OCI-M2 (cell line): ENCODE results near the gene C11orf24.
"Not testable (repeated sequence)": the region's sequence is repeated elsewhere in the genome, so short reads cannot be mapped to it uniquely, and the experiment has no call there.

ENCODE experiments used
- DNase-seq: peaks from one replicate; lab custom pipeline; 2025; ENCODE audit not compliant: unreplicated experiment; lab: John Stamatoyannopoulos, UW

The C11orf24 gene

DNA sequence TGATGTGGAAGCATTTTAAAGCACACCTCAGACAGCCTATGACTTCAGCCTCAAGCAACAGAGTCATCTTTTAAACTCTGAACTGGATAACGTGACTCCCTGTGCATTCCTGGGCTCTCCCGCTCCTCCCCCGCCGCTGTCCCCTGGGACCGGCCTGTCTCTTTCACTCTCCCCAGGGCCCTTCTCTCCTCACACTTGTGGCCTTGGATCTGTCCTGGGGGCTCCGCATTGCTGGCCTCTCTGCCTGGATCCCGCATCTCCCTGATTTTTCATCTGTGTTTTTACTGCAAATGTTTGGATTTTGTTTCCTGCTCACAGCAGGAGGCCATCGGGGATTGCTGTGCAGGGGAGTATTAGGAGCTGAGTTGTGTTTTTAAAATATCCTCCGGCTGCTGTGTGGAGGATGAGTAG is 15.4 kb downstream of the C11orf24 start:
- no peak for DNase-seq

GRCh38 chr11:68255526-68255925 is 16.2 kb downstream of the C11orf24 start:
- DNase-seq: no peak

DNA sequence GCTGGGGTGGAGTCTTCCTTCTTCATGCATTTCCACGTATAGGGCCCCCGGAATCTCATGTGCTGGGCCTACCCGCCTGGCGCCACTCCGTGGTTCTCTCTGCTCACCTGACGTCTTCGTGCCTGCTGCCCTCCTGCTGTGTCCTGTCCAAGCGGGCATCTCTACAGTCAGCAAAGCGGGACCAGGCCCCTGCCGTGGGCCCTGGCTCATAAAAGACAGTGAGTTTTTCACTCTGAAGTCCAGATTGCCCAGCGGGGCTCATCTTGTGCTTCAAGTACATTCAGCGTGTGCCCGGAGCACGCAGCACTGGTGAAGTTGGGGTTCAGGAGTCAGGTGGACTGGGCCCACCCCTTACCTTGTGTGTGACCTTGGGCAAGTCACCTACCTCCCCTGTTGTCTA is 17.4 kb downstream of the C11orf24 start:
- no peak for DNase-seq

DNA sequence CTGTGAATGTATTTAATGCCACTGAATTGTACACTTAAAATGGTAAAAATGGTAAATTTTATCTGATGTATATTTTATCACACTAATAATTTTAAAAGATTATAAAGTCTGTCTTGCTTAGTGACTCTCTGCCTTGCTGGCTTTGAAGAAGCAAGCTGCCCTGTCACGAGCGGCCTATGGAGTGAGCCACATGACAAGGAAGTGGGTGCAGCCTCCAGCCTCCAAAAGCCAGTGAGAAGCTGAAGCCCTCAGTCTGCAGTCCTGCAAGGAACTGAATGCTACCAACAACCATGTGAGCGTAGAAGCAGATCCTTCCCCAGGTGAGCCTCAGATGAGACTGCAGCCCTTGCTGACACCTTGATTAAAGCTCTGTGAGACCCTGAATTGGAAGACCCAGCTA is 20.0 kb downstream of the C11orf24 start:
- no peak for DNase-seq

GRCh38 chr11:68244912-68245311 is 26.9 kb downstream of the C11orf24 start:
- not testable (repeated sequence) for DNase-seq

- DNase-seq: not testable (repeated sequence)
These were observed 27.9 kb downstream of the C11orf24 start for GRCh38 chr11:68243847-68244246.

GRCh38 chr11:68242616-68243015 is 29.2 kb downstream of the C11orf24 start:
- no peak for DNase-seq

DNA sequence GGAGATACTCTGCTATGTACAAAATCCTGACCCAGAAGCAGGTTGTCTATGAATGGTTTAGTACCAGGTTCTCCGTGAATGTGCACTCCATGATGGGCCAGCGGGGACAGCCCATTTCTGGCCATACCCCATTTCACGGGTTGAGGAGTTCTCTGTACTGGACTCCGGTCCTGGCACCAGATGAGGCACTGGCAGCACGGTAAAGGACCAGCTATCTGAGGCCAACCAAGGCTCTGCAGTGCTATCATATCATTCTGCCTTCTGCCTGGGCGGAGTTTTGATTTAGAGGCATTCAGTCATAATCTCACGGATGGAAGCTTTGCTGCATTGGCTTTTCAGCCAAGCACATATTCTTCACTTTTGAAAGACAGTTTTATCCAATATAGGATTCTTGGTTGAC is 40.2 kb downstream of the C11orf24 start:
- no peak for DNase-seq

DNA sequence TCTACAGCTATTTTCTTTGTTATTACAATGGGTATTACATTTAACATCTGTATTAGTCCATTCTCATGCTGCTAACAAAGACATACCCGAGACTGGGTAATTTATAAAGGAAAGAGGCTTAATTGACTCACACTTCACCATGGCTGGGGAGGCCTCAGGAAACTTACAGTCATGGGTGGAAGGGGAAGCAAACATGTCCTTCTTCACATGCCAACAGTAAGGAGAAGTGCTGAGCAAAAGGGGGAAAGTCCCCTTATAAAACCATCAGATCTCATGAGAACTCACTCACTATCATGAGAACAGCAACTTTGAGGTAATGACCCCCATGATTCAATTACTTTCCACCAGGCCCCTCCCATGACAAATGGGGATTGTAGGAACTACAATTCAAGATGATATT is 42.2 kb downstream of the C11orf24 start:
- DNase-seq: no peak

- no peak for DNase-seq
These were observed 45.4 kb downstream of the C11orf24 start for GRCh38 chr11:68226421-68226820.

GRCh38 chr11:68224606-68225005 is 47.2 kb downstream of the C11orf24 start:
- no peak for DNase-seq

GRCh38 chr11:68223275-68223674 is 48.5 kb downstream of the C11orf24 start:
- DNase-seq: no peak

GRCh38 chr11:68221406-68221805 is 50.4 kb downstream of the C11orf24 start:
- DNase-seq: no peak

- no peak for DNase-seq
These were observed 55.4 kb downstream of the C11orf24 start for GRCh38 chr11:68216171-68216938.

DNA sequence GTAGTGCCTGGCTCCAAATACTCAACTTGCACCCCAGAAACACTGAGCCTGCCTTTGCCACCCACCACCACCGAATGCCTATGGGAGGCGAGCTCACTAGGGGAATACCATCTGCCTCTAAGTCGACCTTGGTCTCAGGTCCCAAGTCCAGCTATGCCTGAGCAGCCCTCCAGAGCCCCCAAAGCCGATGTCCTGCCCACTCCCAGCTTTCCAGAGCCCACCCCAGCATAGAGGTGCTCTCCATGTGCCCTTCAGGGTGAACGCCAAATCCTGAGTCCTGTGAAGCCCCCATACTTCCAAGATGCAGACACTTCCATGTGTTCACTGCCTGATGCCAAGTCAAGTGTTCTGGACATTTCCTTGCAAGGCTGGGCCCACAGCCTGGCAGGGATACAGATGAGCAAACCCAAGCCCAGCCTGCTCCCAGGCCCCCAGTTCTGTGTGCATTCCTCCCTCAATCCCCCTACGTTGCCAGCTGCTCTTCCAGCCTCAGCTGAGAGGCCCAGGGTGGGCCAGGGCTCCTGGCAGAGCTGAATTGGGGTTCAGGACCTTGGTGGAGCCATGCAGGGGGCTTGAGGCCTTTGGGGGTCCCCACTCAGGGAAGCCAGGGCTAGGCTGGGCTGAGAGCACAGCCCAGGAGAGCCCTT is 56.1 kb downstream of the C11orf24 start:
- no peak for DNase-seq

DNA sequence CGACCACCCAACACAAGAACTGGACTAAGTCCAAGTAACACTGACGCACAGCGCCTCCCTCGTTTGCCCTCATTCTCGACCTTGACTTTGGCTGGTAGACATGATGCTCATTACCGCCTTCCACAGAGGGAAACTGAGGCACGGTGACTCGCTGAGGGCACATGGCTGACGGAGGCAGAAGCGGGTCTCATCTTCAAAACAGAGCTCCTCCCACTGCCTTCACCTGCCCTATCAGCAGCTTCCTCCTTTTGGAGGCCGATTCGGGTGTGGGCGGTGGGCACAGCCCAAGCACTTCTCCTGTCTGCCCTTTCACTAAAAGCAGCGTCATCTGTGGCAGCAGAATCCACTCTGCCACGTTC is 56.7 kb downstream of the C11orf24 start:
- no peak for DNase-seq

DNA sequence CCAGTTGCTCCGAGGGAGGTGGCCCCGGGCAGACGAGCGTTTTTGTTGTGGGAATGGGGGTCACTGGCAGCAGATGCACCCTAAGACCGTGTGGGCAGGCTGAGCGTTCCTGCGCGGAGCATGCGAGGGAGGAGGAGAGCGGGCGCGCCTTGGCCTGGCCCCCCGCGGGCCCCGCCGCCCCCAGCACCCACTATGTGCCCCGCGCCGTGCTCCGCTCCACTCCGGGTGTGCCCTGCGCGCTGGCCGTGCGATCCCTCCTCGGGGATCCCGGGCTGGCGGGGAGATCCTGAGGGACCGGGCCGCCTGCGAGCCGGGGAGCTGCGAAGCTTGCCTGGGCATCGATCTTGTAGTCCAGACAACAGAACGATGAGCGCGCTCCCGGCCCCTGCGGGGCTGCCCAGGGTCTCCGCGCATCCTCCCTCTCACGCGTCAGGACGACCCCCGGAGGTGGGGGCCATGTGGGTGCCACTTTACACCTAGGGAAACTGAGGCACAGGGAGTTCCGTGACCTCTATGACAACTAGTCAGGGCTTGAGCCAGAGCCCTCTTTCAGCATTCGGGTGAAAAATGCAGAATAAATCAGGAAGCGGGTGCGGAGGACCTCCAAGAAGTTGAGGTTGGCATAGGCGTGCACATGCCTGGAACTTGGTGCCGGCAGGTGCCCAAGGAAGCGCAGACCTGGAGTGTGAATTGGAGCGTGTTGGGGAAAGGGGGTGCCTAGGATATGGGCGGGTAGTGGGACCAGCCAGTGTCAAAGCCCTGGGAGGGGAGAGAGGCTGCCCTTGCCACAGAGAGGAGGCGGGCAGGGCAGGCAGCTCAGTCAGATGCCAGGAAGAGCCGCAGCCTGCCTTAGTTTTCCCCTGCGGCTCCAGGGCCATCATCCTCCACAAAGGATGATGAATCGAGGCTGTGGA is 57.3 kb downstream of the C11orf24 start:
- DNase-seq: no peak

DNA sequence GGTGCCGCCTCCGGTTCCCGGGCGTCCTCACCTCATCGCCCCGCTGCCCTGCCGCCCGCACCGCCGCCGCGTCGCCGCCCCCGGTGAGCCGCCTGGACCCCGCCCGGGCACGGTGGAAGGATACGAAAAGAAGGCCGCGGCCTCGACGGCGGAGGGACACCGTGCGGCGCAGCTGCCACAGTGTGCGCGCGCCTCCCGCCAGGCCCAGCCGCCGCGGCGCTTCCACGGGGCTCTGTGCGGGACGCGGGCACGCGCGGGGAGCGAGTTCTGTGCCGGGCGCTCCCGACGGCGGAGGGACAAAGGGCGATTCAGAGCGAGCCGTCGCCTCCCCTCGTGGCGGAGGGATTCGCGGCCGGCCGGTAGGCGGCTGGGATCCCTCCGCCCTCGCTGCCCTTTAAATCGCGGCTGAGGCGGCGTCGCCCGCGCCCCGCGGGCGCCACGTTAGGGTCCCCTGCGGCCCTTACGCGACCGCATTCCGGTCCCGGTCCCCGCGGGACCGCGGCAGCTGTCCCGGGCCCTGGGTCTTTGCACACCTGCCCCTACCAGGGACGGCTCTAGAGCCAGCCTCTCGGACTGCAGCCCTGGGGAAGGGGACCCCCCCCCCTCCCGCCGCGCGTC is 58.1 kb downstream of the C11orf24 start:
- DNase-seq: peak; percentile 12

GRCh38 chr11:68213135-68213515 is 58.6 kb downstream of the C11orf24 start, which contains the start of gene KMT5B:
TSS of gene KMT5B (minus strand) at chr11:68213296. CDS start at chr11:68190076, 23,220 bp downstream.
- no peak for DNase-seq

- DNase-seq: no peak
These were observed 59.2 kb downstream of the C11orf24 start for GRCh38 chr11:68212421-68213134.

DNA sequence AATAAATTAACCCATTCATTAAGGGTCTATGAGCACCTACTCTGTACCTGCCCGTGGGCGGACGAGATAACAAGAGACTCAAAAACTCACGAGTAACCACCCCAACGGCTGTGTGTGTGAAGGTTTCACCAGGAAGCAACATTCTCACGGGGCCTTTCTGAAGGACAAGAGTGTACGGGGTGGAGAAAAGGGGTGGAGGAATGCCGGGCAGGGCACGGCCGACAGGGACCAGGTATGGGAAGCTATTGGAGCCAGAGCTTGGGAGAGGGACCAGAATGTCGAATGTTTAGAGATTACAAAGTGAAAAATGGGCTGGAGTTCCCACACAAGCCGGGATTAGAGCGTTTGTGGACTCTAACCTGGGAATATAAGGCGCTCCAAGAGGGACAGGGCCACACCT is 60.2 kb downstream of the C11orf24 start:
- no peak for DNase-seq
